GM23248 (cell line): ENCODE measurements around the gene GRM3.

Experiments
- EZH2 ChIP-seq: fragments of 200-600 bp; sonication (generic); IDR thresholded peaks from 2 replicates; pipeline ENCODE4 v1.6.1; 2018; ENCODE audit warnings: antibody characterized with exemption, mild to moderate bottlenecking; ENCODE audit not compliant: insufficient read depth, poor library complexity, severe bottlenecking
- EZH2phosphoT487 ChIP-seq: fragments of 200-600 bp; sonication (generic); IDR thresholded peaks from 2 replicates; pipeline ENCODE4 v1.6.1; 2018; ENCODE audit warnings: antibody characterized with exemption, moderate library complexity, mild to moderate bottlenecking, low read depth; ENCODE audit not compliant: insufficient read depth

DNA sequence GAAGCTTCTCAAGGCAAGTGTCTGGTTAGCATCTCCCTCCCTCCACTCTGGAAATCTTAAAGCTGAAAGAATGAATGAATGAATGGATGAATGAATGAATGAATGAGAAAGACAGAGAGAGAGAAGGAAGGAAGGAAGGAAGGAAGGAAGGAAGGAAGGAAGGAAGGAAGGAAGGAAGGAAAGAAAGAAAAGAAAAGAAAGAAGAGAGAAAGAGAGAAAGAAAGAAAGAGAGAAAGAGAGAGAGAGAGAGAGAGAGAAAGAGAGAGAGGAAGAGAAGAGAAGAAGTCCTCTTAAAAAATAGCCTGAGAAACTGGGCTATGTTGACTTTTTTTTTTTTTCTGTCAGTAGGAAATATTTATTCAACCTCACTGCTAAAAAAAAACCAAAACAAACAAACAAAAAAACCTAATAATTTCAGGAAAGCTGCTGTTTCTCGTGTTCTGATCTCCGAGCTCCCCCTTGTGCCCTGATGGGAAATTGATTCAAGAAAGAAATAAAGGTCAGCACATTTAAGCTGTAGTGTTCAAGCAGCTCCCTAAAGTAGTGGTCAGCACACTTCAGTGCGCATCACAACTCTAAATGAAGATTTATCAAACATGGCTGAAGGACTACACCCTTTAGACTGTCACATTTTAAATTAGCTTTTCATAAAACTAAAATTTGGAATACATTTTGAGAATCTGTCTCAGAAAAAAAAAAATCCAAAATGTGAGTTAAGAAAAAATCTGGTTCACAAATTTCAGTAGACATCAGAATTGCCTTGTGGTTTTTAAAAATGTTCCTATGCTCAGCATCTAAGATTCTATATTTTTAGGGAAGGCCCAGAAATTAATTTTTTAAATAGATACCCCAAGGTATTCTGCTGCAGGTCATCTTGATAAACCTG lies 261.5 kb downstream of the GRM3 start:
- TF ChIP-seq EZH2 (no peak), EZH2phosphoT487 (no peak)
